ENCODE data around the gene ZKSCAN4. TPM values are rescaled to one million over a fixed set of nuclear protein-coding genes. Genes with fewer than 3 reads are reported as not detected.

Gene ZKSCAN4
- polyA plus RNA-seq, 1 donor from 2014 or later: 8.3 TPM

DNA sequence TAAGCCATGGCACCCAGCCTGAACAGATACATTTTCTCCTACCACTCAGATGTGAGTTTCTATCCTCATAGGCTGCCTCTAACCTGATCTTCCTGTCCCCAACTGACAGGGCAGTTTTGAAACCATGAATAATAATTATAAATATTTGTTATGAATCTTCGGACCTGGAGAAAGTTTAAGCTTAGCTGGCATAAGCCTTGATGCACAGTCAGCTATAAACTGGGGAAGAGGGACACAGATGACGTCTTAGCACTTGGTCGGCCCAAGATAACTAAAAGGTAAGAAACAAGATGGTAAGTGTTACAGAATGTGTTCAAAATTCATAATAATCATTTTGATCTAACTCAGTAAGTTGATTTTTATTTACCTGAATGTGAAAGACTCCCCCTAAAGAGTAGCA, 8.1 kb downstream of the ZKSCAN4 start:
- Histone ChIP-seq H3K9ac (ENCODE audit: low read length) (no peak overlapping the region), H3K4me3 (ENCODE audit: low read length) (no peak overlapping the region), H3F3A (ENCODE audit: insufficient read depth, low read length, poor library complexity, severe bottlenecking) (peaks cover 4% of the 10 kb centered on the region), H3K36me3 (ENCODE audit: insufficient read depth, low read length) (no peaks in the 10 kb centered on the region), H2AFZ (ENCODE audit: low read depth, low read length) (no peak overlapping the region), H3K79me2 (replicated peaks; ENCODE audit: insufficient read depth, low read length) (no peaks in the 10 kb centered on the region), H3K4me2 (ENCODE audit: low read length) (no peak overlapping the region), H3K9me2 (ENCODE audit: insufficient read depth, low read length) (no peaks in the 10 kb centered on the region), H3K27ac (ENCODE audit: low read length) (no peak overlapping the region), H4K20me1 (ENCODE audit: insufficient read depth) (no peaks in the 10 kb centered on the region), H3K9me3 (ENCODE audit: low read length) (no peaks in the 10 kb centered on the region), H3K27me3 (ENCODE audit: insufficient read depth, low read depth, low read length) (no peaks in the 10 kb centered on the region)
- TF ChIP-seq SMC3 (conservative IDR thresholded peaks at IDR 0.05; ENCODE audit: poor library complexity) (no peak), REST (IDR thresholded peaks at IDR 0.05; ENCODE audit: borderline replicate concordance) (no peak), RAD21 (conservative IDR thresholded peaks at IDR 0.05) (no peak), EP300 (conservative IDR thresholded peaks at IDR 0.05; ENCODE audit: poor library complexity, severe bottlenecking) (no peak), TAF1 (IDR thresholded peaks at IDR 0.05; ENCODE audit: low read depth) (no peak), POLR2AphosphoS5 (IDR thresholded peaks at IDR 0.05) (no peak), CTCF (IDR thresholded peaks at IDR 0.05; ENCODE audit: poor library complexity, severe bottlenecking) (no peak), EZH2 (IDR thresholded peaks at IDR 0.05; ENCODE audit: borderline replicate concordance, insufficient read depth, low read length, poor library complexity, severe bottlenecking) (no peak), MXI1 (conservative IDR thresholded peaks at IDR 0.05; ENCODE audit: poor library complexity, severe bottlenecking) (no peak)

- no peak overlapping the region for H2AFZ ChIP-seq (ENCODE audit: low read depth, low read length)
- no peaks in the 10 kb centered on the region for H3K9me2 ChIP-seq (ENCODE audit: insufficient read depth, low read length)
- H3K36me3 ChIP-seq (ENCODE audit: insufficient read depth, low read length): no peaks in the 10 kb centered on the region
- no peaks in the 10 kb centered on the region for H3K27me3 ChIP-seq (ENCODE audit: insufficient read depth, low read depth, low read length)
- no peaks in the 10 kb centered on the region for H4K20me1 ChIP-seq (ENCODE audit: insufficient read depth)
- no peak for TF ChIP-seq POLR2AphosphoS5 (IDR thresholded peaks at IDR 0.05)
- TF ChIP-seq EZH2 (IDR thresholded peaks at IDR 0.05; ENCODE audit: borderline replicate concordance, insufficient read depth, low read length, poor library complexity, severe bottlenecking): no peak
- no peak for TF ChIP-seq REST (IDR thresholded peaks at IDR 0.05; ENCODE audit: borderline replicate concordance)
- no peak for TF ChIP-seq TAF1 (IDR thresholded peaks at IDR 0.05; ENCODE audit: low read depth)
- no peak for TF ChIP-seq EP300 (conservative IDR thresholded peaks at IDR 0.05; ENCODE audit: poor library complexity, severe bottlenecking)
- TF ChIP-seq RAD21 (conservative IDR thresholded peaks at IDR 0.05): no peak
- TF ChIP-seq CTCF (IDR thresholded peaks at IDR 0.05; ENCODE audit: poor library complexity, severe bottlenecking): no peak
- TF ChIP-seq SMC3 (conservative IDR thresholded peaks at IDR 0.05; ENCODE audit: poor library complexity): no peak
- TF ChIP-seq MXI1 (conservative IDR thresholded peaks at IDR 0.05; ENCODE audit: poor library complexity, severe bottlenecking): no peak
- no peak overlapping the region for H3K9ac ChIP-seq (ENCODE audit: low read length)
- H3F3A ChIP-seq (ENCODE audit: insufficient read depth, low read length, poor library complexity, severe bottlenecking): peaks cover 4% of the 10 kb centered on the region
- H3K4me3 ChIP-seq (ENCODE audit: low read length): no peak overlapping the region
- no peak overlapping the region for H3K4me2 ChIP-seq (ENCODE audit: low read length)
- H3K27ac ChIP-seq (ENCODE audit: low read length): no peak overlapping the region
- H3K79me2 ChIP-seq (replicated peaks; ENCODE audit: insufficient read depth, low read length): no peaks in the 10 kb centered on the region
- no peaks in the 10 kb centered on the region for H3K9me3 ChIP-seq (ENCODE audit: low read length)
These were observed 11.6 kb downstream of the ZKSCAN4 start for GRCh38 chr6:28240471-28240870.
